HG03280 (cell line): ENCODE results near the gene MRPS18B.

Source experiments
- ATAC-seq: cut with Tn5 transposase; IDR thresholded peaks from one replicate; pipeline ENCODE4 v1.9.1; 2021; ENCODE audit warnings: mild to moderate bottlenecking, moderate library complexity; ENCODE audit not compliant: unreplicated experiment

The MRPS18B gene

GRCh38 chr6:30617565-30618269, at the start of gene MRPS18B:
TSS of gene MRPS18B (plus strand) at chr6:30617840. CDS start at chr6:30617866, 26 bp downstream.
- ATAC-seq = peak; percentile 73

DNA sequence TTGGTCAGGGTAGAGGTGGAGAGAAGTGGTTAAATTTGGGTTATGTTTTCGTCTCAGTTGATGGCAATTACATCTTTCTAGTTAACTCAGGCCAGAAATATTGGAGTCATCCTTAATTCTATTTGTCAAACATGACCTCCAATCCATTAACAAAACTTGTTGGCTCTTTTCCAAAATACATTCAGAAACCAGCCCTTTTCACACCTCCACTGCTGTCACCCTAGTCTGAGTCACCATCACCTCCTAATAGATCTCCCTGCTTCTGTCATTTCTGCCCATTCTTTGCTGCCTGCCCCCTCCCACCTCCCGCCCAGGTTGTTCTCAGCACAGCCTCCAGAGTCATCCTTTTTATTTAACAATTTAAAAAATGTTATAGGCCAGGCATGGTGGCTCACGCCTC, 49.4 kb upstream of the MRPS18B start:
- ATAC-seq = no peak

- no peak for ATAC-seq
Observed at GRCh38 chr6:30570263-30570662, 47.4 kb upstream of the MRPS18B start.

DNA sequence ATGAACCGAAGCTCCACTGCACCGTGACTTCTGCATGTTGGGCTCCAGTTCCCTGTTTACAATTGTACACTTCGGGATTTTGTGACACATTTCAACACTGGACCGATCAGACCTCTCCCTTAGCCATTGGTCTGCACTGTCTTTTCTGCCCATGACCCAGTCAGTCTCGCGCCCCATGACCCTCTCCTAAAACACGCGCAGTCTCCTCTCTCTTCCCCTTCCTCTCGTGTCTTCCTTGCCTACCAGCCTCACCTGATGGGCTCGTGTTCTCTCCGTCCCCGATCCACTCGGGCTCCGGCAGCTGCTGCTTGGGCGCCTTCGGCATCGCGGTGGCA, 46.9 kb upstream of the MRPS18B start:
- ATAC-seq = peak; percentile 22

GRCh38 chr6:30571075-30571761, 46.4 kb upstream of the MRPS18B start, which contains the start of gene ABCF1:
TSS of gene ABCF1 (plus strand) at chr6:30571442. CDS start at chr6:30571488, 46 bp downstream.
- peak; percentile 94 for ATAC-seq

DNA sequence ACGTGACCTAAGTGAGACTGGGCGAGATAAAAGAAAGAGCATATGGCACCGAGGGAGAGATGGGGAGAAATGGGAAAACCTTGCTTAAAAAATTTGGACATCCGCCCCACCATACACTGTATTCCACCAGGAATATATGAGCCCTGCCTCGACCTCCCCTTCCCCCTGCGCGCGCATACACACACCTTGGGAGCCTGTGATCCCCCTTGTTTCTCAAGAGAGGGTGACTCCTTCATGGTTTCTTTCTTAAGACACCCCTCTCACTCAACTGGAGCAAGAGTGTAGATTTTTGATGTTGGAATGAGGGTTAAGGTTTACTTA, 45.9 kb upstream of the MRPS18B start:
- no peak for ATAC-seq

DNA sequence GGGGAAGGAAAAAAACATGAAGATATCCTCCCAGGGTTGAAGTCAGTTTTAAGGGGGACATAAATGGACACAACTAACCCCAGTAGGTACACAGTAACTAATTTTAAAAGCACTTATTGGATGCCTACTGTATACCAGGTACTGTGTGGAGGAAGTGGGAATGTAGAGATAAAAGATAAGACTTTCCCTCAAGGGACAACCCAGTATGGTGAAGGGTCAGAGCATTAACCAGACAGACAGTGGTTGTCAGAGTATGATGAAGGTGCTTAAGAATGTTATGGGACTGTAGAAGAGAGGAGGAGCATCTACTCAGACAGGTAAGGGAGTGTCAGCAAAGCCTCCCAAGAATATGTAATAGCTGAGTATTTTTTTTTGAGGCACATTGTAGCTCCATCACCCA, 45.5 kb upstream of the MRPS18B start:
- ATAC-seq = no peak

DNA sequence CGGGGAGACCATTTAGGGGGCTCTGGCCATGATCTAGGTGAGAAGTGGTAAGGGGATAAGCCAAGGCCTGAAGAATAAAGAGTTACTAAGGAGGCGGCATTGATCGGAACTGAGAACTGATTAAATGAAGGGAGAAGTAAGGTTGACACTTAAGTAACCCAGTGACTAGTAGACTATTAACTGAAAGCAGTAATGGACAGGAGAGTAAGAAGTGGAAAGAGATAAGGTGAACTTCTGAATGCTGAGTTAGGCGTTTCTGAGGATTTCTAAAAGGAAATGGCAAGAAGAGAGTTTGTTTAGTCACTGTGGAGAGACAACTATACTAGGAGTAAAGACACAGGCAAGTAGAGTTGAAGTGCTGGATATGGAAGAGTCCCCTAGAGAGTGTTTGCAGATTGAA, 44.5 kb upstream of the MRPS18B start:
- ATAC-seq = no peak

DNA sequence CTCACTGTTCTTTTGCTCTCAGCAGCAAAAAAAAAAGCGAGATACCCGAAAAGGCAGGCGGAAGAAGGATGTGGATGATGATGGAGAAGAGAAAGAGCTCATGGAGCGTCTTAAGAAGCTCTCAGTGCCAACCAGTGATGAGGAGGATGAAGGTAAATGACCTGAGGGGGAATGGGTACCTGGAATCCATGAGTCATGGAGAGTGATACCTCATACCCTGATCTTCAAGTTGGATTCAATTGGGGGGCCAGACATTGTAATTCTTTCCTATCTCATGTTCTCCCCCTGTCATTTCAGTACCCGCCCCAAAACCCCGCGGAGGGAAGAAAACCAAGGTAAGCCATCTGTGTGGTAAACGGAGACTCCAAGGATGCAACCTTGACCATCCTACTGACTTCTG, 39.6 kb upstream of the MRPS18B start:
- no peak for ATAC-seq

GRCh38 chr6:30583921-30584320, 33.7 kb upstream of the MRPS18B start:
- no peak for ATAC-seq

- no peak for ATAC-seq
Observed at GRCh38 chr6:30589754-30590358, 27.8 kb upstream of the MRPS18B start.

GRCh38 chr6:30590509-30590908, 27.1 kb upstream of the MRPS18B start:
- ATAC-seq = no peak

DNA sequence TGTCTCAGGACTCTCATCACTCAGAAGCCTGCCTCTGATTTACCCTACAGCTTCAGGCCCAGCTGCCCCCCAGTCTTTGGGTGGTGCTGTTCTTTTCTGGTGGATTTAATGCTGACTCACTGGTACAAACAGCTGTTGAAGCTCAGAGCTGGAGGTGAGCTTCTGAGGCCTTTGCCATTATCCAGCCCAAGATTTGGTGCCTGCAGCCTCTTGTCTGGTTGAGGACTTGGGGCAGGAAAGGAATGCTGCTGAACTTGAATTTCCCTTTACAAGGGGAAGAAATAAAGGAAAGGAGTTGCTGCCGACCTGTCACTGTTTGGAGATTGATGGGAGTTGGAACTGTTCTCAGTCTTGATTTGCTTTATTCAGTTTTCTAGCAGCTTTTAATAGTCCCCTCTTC, 26.6 kb upstream of the MRPS18B start:
- no peak for ATAC-seq

DNA sequence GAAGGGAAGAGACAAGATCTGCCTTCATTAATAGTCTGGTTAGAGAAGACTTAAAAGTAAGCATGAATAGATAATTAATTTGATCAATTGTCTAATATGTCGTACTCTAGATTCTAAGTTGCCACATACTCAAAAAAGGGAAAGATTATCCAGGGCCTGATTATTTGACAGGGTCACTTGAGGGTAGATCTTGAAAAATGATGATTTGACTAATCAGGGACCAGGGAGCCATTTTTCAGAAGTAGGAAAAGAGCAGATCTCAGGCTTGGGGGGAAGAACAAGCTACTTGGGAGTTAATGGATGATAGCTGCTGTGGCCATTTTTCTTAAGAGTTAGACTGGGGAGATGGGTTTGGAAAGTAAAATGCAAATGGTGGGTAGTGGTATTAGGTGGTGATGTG, 25.4 kb upstream of the MRPS18B start:
- ATAC-seq = no peak

DNA sequence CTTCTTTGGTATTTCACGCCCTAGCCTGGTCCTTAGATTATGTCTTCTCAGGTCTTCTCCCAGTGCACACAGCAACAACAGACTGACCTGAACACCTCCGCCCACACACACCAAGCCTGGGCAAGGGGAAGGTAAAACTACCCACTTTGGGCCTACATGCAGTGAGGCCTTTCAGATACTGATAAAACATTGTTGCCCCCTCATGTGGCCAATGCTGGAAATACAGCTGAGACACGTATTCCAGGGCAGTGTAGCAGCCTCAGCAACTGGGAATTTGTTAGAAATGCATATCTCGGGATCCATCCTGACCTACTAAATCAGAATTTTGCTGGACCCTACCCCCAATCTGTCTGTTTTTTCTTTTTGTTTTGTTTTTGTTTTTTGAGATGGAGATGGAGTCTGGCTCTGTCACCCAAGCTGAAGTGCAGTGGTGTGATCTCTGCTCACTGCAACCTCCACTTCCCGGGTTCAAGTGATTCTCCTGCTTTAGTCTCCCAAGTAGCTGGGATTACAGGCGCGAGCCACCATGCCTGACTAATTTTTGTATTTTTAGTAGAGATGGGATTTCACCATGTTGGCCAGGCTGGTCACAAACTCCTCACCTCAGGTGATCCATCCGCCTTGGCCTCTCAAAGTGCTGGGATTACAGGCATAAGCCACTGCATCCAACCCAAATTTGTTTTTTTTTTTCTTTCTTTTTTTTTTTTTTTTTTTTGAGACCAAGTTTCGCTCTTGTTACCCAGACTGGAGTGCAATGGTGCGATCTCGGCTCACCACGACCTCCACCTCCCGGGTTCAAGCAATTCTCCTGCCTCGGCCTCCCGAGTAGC, 20.1 kb upstream of the MRPS18B start:
- peak; percentile 69 for ATAC-seq

DNA sequence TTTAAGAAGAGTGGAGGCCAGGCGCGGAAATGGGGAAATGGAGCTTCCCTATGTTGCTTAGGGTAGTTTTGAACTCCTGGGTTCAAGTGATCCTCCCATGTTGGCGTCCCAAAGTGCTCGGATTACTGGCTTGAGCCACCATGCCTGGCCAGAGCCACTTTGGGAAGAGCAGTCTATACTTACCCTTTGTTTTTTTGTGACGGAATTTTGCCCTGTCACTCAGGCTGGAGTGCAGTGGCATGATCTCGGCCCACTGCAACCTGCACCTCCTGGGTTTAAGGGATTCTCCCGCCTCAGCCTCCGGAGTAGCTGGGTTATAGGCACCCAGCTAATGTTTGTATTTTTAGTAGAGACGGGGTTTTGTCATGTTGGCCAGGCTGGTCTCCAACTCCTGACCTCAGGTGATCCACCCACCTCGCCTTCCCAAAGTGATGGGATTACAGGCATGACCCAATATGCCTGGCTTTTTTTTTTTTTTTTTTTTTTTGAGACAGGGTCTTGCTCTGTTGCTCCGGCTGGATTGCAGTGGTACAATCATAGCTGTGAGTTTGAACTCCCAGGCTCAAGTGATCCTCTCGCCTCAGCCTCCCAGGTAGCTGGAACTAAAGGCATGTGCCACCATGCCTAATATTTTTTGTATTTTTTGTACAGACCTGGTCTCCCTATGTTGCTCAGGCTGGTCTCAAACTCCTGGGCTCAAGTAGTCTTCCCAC, 18.6 kb upstream of the MRPS18B start:
- no peak for ATAC-seq

DNA sequence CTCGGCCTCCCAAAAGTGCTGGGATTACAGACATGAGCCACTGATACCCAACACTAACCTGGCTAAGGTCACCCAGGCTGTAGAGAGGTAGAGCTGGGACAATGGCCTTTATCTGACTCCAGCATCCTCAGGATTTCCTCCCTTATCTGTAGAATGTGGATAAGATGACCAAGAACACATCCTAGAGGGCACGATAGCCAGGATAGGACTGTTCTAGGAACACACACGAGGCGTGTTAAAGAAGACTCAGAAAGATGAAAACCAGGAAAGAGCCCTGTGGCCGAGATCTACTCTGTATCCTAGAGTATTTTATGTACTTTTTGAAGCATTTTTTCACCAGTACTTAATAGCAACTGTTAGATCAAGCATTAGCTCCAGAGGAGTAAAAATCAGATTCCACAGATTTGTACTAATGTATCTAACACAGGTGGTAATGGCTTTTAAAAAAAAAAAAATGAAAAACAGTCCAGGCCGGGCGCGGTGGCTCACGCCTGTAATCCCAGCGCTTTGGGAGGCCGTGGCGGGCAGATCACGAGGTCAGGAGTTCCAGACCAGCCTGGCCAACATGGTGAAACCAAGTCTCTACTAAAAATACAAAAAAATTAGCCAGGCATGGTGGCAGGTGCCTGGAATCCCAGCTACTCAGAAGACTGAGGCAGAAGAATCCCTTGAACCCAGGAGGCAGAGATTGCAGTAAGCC, 17.9 kb upstream of the MRPS18B start:
- no peak for ATAC-seq

DNA sequence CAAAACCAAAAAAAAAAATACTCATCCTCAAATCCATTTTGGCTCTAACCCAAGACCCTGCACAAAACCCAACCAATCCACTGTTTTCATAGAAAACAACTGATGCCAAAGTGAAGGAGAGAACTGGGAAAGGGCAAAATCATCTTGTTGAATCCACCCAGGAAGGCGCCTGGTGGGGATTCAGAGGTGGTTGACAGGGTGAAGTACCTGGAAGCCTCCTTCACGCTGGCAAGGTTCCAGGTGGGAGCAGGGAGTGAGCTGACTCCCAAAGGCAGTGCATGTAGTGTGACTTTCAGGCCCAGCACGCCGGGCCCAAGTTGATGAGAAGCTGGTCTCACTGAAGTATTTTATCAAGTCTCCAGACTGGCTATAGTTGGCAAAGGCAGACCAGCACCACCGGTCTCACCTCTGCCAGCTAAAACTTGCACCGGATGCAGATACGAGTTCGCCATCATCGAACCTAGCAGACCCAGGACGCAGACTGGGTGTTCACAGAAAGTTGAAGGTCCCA, 17.1 kb upstream of the MRPS18B start:
- no peak for ATAC-seq

GRCh38 chr6:30601436-30601814, 16.2 kb upstream of the MRPS18B start:
- no peak for ATAC-seq
